WTC11 (cell line): ENCODE measurements around the gene NECTIN4. TPM values are rescaled to one million over a fixed set of nuclear protein-coding genes. Genes with fewer than 3 reads are reported as not detected.

Experiments
- ARID4B ChIP-seq: sonication (generic); formaldehyde crosslinking; IDR thresholded peaks from 2 replicates; pipeline ENCODE4 v1.8.0; 2023; ENCODE audit warnings: missing genetic modification reagents, mild to moderate bottlenecking, borderline replicate concordance
- CREM ChIP-seq: sonication (generic); formaldehyde crosslinking; IDR thresholded peaks from 2 replicates; pipeline ENCODE4 v1.8.1; 2022; ENCODE audit warnings: mild to moderate bottlenecking, missing genetic modification reagents, moderate library complexity
- E2F1 ChIP-seq: sonication (generic); formaldehyde crosslinking; IDR thresholded peaks from 2 replicates; pipeline ENCODE4 v1.8.0; 2022; ENCODE audit warnings: mild to moderate bottlenecking, missing genetic modification reagents
- E2F4 ChIP-seq: sonication (generic); formaldehyde crosslinking; IDR thresholded peaks from 2 replicates; pipeline ENCODE4 v1.8.1; 2022; ENCODE audit warnings: low read depth, mild to moderate bottlenecking, moderate library complexity, missing genetic modification reagents, borderline replicate concordance
- FOXK1 ChIP-seq: sonication (generic); formaldehyde crosslinking; IDR thresholded peaks from 2 replicates; pipeline ENCODE4 v1.8.0; 2022; ENCODE audit warnings: mild to moderate bottlenecking, moderate library complexity, missing genetic modification reagents
- FOXP1 ChIP-seq: sonication (generic); formaldehyde crosslinking; IDR thresholded peaks from 2 replicates; pipeline ENCODE4 v1.8.0; 2022; ENCODE audit warnings: missing genetic modification reagents, mild to moderate bottlenecking, moderate library complexity, borderline replicate concordance
- GTF2I ChIP-seq: fragments of 250-450 bp; sonication (Bioruptor Pico); conservative IDR thresholded peaks from 2 replicates; pipeline ENCODE4 v1.4.0; 2021; ENCODE audit warnings: mild to moderate bottlenecking
- MXD4 ChIP-seq: fragments of 250-450 bp; sonication (Bioruptor Pico); IDR thresholded peaks from 2 replicates; pipeline ENCODE4 v1.8.0; 2021; ENCODE audit warnings: mild to moderate bottlenecking, moderate library complexity, borderline replicate concordance
- NFATC4 ChIP-seq: fragments of 250-450 bp; sonication (Bioruptor Pico); IDR thresholded peaks from 2 replicates; pipeline ENCODE4 v1.9.0; 2021; ENCODE audit warnings: mild to moderate bottlenecking
- NFYB ChIP-seq: sonication (generic); formaldehyde crosslinking; conservative IDR thresholded peaks from 2 replicates; pipeline ENCODE4 v1.8.0; 2022; ENCODE audit warnings: low read depth, missing genetic modification reagents
- NR1H2 ChIP-seq: sonication (generic); formaldehyde crosslinking; IDR thresholded peaks from 2 replicates; pipeline ENCODE4 v1.9.0; 2021; ENCODE audit warnings: mild to moderate bottlenecking, moderate library complexity, missing genetic modification reagents
- PREB ChIP-seq: sonication (generic); formaldehyde crosslinking; IDR thresholded peaks from 2 replicates; pipeline ENCODE4 v1.8.1; 2022; ENCODE audit warnings: mild to moderate bottlenecking, missing genetic modification reagents, moderate library complexity, borderline replicate concordance
- RELA ChIP-seq: sonication (generic); formaldehyde crosslinking; IDR thresholded peaks from 2 replicates; pipeline ENCODE4 v1.8.1; 2022; ENCODE audit warnings: missing genetic modification reagents, mild to moderate bottlenecking, borderline replicate concordance
- SMAD3 ChIP-seq: sonication (generic); formaldehyde crosslinking; IDR thresholded peaks from 2 replicates; pipeline ENCODE4 v1.8.0; 2022; ENCODE audit warnings: missing genetic modification reagents, mild to moderate bottlenecking, borderline replicate concordance
- SP1 ChIP-seq: sonication (generic); formaldehyde crosslinking; conservative IDR thresholded peaks from 2 replicates; pipeline ENCODE4 v1.8.1; 2022; ENCODE audit warnings: missing genetic modification reagents
- STAT6 ChIP-seq: sonication (generic); formaldehyde crosslinking; conservative IDR thresholded peaks from 2 replicates; pipeline ENCODE4 v1.8.1; 2023; ENCODE audit warnings: mild to moderate bottlenecking, low read depth, missing genetic modification reagents, moderate library complexity
- TEAD1 ChIP-seq: sonication (generic); formaldehyde crosslinking; IDR thresholded peaks from 2 replicates; pipeline ENCODE4 v1.8.0; 2022; ENCODE audit warnings: mild to moderate bottlenecking, missing genetic modification reagents
- TEAD4 ChIP-seq: sonication (generic); formaldehyde crosslinking; IDR thresholded peaks from 2 replicates; pipeline ENCODE4 v1.8.0; 2022; ENCODE audit warnings: mild to moderate bottlenecking, missing genetic modification reagents
- USF1 ChIP-seq: sonication (generic); formaldehyde crosslinking; IDR thresholded peaks from 2 replicates; pipeline ENCODE4 v1.8.0; 2022; ENCODE audit warnings: mild to moderate bottlenecking, missing genetic modification reagents
- ZNF317 ChIP-seq: sonication (generic); formaldehyde crosslinking; IDR thresholded peaks from 2 replicates; pipeline ENCODE4 v1.8.1; 2023; ENCODE audit warnings: low read depth, mild to moderate bottlenecking, moderate library complexity, missing genetic modification reagents, borderline replicate concordance
- ZNF512 ChIP-seq: sonication (generic); formaldehyde crosslinking; IDR thresholded peaks from 2 replicates; pipeline ENCODE4 v1.8.1; 2022; ENCODE audit warnings: missing genetic modification reagents, borderline replicate concordance
- ZSCAN18 ChIP-seq: fragments of 250-450 bp; sonication (Bioruptor Pico); IDR thresholded peaks from 2 replicates; pipeline ENCODE4 v2.1.2; 2022; ENCODE audit warnings: mild to moderate bottlenecking, moderate library complexity
- total RNA-seq: library from RNA; stranded (reverse); gene quantifications from 3 replicates; pipeline ENCODE4 v1.2.3, GENCODE V29; 2021

NECTIN4 gene
- total RNA-seq, 1 experiment from 2014 or later, result 1.7 TPM

GRCh38 chr1:161117759-161118581 is 28.6 kb upstream of the NECTIN4 start, which contains the start of the genes NIT1 and PFDN2 (continued):
- TF ChIP-seq STAT6 (CRISPR knock-in tag) (no peak), NR1H2 (CRISPR knock-in tag) (no peak), GTF2I (CRISPR knock-in tag) (no peak), CREM (CRISPR knock-in tag) (peak; percentile 95), PREB (no peak), TEAD1 (CRISPR knock-in tag) (no peak), RELA (peak; percentile 57; the same call in 1 of the 2 replicates), NFYB (CRISPR knock-in tag) (no peak), ARID4B (no peak; the same call in 1 of the 2 replicates), E2F4 (CRISPR knock-in tag) (no peak), ZNF512 (CRISPR knock-in tag) (no peak), ZSCAN18 (no peak), ZNF317 (no peak), E2F1 (CRISPR knock-in tag) (no peak), SMAD3 (CRISPR knock-in tag) (peak; percentile 93), MXD4 (CRISPR knock-in tag) (no peak), NFATC4 (CRISPR knock-in tag) (no peak), USF1 (CRISPR knock-in tag) (no peak; the same call in none of the 2 replicates), SP1 (CRISPR knock-in tag) (peak; percentile 98), TEAD4 (CRISPR knock-in tag) (no peak), FOXK1 (CRISPR knock-in tag) (peak; percentile 86), FOXP1 (CRISPR knock-in tag) (peak; percentile 84)
